Right lobe of liver (tissue), 4 donors: ENCODE data around the gene COX7A2L.

Experiments
- CTCF ChIP-seq, 4 donors: fragments of 200-600 bp in 3 of 4; fragments of 450-650 bp in 1 of 4; IDR thresholded peaks; one replicate each; pipeline versions ENCODE4 v1.5.1 to v1.8.0; 2016 to 2022; ENCODE audit warnings: antibody characterized with exemption in 4 of 4, mild to moderate bottlenecking in 2 of 4
- POLR2A ChIP-seq: fragments of 450-650 bp; IDR thresholded peaks from one replicate; pipeline ENCODE4 v1.6.1; 2017; ENCODE audit warnings: antibody characterized with exemption, mild to moderate bottlenecking
- donor health status: DM: no; HTN: no; CAD: no.
- donor health status: DM: no; HTN: no; CAD: no.
- donor health status: DM: no; HTN: yes; CAD: no.

DNA sequence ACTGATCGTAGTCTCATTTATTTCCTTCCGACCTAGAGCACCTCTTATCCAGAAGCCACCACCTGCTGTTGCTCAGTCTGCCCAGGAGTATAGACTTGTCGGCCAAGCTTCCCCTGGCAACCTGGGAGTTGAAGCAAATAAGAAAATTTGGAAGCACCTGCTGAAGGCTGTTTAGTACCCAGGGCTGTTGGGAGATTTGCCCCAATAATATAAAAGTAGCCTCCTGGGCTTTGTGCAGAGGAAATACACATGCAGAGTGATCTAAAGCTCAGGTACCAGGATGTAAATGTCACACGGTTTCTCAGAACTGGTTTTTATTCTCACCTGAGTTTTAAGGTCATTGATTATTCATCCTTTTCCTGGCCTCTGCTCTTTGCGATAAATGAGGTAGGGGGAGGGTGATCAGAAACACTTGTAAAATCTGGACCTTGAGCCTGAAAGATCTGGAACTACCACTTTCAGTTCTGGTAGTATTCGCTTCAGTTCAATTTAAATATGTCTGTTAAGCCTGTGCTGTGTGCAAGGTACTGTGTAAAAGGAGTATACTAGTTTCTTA lies 789 bp upstream of the COX7A2L start:
- TF ChIP-seq POLR2A: no peak
- TF ChIP-seq CTCF (IDR thresholded peaks at IDR 0.05): no peak
